Measurements from ENCODE around the gene EVX2.

The EVX2 gene

GRCh38 chr2:176095421-176095820, 11.7 kb upstream of the EVX2 start:
- no peak for DNase-seq

- DNase-seq: no peak
These were observed 10.6 kb upstream of the EVX2 start for GRCh38 chr2:176094349-176094748.

- no peak for DNase-seq
These were observed 10.1 kb upstream of the EVX2 start for GRCh38 chr2:176093898-176094249.

- DNase-seq: no peak
These were observed 9.6 kb upstream of the EVX2 start for GRCh38 chr2:176093145-176093897.

GRCh38 chr2:176092270-176093144, 8.7 kb upstream of the EVX2 start, which contains the start of gene HOXD13:
Gene HOXD13, plus strand, starts transcription at chr2:176092721. Its CDS starts 170 bp downstream, at chr2:176092891.
- DNase-seq: no peak

- no peak for DNase-seq
These were observed 7.8 kb upstream of the EVX2 start for GRCh38 chr2:176091329-176092258.

GRCh38 chr2:176090862-176091261, 7.1 kb upstream of the EVX2 start:
- no peak for DNase-seq

- DNase-seq: no peak
These were observed 6.2 kb upstream of the EVX2 start for GRCh38 chr2:176089843-176090395.

GRCh38 chr2:176088937-176089842, 5.4 kb upstream of the EVX2 start:
- no peak for DNase-seq

- peak; percentile 78 for DNase-seq
These were observed 4.5 kb upstream of the EVX2 start for GRCh38 chr2:176088048-176088936.

GRCh38 chr2:176087330-176088047, 3.7 kb upstream of the EVX2 start:
- DNase-seq: no peak

GRCh38 chr2:176085861-176086771, 2.4 kb upstream of the EVX2 start:
- DNase-seq: peak; percentile 61

GRCh38 chr2:176085120-176085788, 1.5 kb upstream of the EVX2 start:
- no peak for DNase-seq

GRCh38 chr2:176084611-176085119, 903 bp upstream of the EVX2 start:
- no peak for DNase-seq

GRCh38 chr2:176082824-176083751, 674 bp downstream of the EVX2 start:
- DNase-seq: no peak

- DNase-seq: no peak
These were observed 1.3 kb downstream of the EVX2 start for GRCh38 chr2:176082525-176082823.
